Limb (tissue), 2 donors: Measurements from ENCODE around the gene ANXA3.
"Not testable (repeated sequence)": the region's sequence is repeated elsewhere in the genome, so short reads cannot be mapped to it uniquely, and the experiment has no call there.

ENCODE experiments used
- DNase-seq, 2 donors: peaks; one replicate each; pipeline ENCODE4 v3.0.0-alpha.2; 2016; ENCODE audit errors: extremely low spot score in 2 of 2

The ANXA3 gene

DNA sequence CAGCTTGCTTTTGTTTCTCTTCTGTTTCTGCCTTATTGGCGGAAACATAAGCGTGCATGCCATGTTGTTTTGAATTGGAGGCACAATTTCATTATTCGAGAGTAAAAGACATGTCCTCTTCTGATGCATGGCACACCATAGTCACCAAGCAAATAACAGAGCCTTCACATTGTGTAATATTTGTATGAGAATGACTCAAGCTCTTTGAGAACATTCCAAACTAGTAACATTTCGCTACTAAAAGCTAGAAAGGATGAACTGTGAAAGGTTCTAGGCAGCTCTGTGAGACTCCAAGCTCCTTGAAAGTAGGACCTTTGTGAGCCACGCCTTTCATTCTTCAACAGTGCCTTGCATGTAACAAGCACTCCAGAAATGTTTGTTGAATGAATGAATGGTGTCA, 9.2 kb upstream of the ANXA3 start:
- no peak for DNase-seq

DNA sequence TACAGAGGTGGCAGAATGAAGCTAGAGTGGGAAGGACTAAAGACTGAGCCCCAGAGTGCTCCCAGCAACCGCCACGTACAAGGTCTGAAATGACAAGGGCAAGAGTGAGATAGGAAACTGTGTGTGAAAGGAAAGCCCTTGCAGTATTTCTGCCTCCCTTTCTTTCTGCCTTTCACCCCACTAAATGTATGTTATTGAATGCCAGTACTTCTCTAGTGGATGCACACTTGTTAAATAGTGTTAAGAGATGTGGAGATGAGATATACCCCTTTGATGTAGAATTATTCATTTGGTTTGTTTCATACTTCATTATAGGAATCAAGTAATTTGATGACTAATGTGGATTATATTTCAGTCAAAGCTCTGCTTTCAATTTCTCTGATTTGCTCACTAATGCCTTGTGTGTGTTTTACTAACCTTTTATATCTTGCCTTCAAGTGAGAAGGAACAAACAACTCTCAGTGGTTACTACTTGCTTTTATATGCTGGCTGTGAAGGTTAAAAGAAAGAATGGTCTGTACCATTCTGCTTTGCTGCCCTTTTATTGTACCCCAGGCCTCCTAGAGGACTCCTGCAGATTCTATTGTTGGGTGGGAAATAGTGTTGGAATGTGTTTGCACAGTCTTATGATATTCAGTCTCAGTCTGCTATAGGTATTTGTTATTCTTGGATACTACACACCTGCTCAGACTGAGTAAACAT, 8.0 kb upstream of the ANXA3 start:
- DNase-seq: no peak

DNA sequence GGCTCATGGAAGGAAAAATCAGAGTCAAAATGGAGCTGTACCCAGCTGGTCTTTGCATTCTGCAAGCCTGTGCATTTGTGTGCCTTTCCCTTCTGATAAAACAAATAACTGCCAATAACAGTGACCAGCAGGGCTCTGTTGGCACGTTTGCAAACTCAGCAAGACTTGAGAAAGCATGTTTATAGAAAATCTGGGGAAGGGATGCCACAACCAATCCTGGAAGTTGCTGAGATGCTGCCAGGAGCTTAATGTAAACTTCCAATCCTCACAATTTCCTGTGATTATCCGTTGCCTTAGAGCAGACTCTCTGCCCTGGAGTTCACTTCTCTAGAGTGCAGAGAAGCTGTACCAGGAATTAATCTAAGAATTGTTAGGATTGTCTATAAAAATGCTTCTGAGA, 6.9 kb upstream of the ANXA3 start:
- DNase-seq: no peak

DNA sequence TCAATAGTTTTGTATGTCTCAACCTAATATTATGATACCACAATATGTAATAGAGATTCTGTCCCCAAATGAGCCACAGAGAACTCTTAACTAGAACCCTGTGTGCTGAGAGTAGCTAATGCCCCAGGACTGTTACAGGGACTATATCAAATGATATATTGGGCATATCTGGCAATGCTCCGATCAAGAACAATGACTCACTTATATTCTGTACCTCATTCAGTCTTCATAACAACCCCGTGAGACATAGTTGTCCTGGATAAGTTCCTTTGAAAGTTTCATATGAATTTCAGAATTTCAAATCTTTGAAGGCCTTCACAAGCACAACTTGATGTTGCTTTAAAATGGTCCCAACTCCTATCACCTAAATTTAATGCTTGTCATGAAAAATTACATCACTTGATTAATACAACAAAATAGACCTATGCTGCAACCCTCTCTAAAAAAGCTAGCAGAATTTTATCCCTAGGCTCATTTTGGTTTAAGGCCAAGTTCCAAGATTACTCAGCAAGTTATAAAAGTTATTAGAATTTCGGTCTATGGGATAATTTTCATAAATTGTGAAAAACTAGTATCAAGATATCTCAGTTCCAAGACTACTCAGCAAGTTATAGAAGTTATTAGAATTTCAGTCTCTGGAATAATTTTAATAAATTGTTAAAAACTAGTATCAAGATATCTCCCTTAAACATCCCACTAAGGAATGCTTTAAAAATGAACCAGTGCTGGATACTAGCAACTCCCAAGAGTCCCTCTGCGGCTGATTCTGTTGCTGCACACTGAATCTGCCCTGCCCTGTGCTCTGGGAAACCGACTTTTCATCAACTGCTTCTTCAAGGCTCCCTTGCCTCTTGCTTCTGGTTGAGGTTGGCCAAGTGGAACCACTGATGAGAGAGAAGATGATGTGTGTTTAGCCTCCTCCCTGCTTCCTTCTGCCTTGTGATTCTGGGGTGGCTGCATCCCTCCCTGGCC, 6.0 kb upstream of the ANXA3 start:
- DNase-seq: no peak

DNA sequence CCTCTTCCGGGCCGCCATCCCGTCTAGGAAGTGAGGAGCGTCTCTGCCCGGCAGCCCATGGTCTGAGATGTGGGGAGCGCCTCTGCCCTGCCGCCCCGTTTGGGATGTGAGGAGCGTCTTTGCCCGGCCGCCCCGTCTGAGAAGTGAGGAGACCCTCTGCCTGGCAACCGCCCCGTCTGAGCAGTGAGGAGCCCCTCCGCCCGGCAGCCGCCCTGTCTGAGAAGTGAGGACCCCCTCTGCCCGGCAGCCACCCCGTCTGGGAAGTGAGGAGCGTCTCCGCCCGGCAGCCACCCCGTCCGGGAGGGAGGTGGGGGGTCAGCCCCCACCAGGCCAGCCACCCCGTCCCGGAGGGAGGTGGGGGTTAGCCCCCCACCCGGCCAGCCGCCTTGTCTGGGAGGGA, 3.7 kb upstream of the ANXA3 start:
- not testable (repeated sequence) for DNase-seq

DNA sequence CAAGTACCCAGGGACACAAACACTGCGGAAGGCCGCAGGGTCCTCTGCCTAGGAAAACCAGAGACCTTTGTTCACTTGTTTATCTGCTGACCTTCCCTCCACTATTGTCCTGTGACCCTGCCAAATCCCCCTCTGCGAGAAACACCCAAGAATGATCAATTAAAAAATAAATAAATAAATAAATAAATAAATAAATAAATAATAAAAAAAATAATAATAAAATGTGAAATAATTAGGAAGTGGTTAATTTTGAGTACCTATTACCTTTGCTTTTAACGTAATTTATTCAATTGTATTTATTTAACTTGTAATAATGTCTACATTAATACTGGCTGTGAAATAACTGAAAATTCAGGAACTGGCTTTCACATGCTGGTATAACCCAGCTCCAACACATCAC, 2.7 kb upstream of the ANXA3 start:
- not testable (repeated sequence) for DNase-seq

DNA sequence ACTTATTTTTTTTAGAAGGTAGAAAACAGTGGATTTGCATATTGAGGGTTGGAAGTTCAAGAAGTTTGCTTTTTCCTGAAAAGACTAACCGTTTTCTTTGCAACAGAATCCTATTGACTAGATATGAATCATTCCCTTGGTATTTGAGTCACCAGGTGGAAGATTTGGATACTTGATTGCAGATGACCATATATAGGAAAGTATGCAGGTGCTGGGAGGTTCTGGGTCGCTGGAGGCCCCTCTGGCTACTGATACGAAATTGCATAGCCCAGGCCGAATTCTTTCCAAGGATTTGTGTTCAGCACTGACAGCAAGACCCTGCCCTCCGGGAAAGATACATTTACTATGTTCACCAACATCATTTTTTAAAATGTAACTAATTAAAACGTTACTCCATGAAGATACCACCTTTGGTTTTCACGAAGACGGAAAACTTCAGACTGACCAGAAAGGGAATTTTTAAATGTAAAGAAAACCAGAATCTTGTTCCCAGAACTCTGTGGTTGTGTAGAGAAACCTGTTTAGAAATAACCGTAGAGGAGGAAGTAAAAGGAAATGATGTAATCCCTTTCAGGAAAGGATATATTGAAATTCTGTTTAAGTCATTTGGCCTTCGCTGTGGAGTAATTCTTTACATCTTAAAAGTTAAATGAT, 946 bp downstream of the ANXA3 start:
- DNase-seq: no peak

DNA sequence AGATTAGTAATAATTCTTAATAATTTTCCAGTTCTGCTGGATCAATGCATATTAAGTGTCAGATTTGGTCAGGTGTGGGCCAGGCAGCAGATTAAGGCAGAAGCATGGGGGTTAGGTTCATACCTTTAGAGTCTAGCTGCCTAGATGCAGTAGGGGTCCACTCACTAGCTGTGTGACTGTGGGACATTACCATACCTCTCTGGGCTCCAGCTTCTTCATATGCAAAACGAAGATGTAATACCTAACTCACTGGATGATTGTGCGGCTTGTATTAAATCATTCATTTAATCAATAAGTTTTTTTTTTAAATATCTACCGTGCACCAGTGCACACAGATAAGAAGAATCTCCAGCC, 1.4 kb downstream of the ANXA3 start:
- DNase-seq: no peak

DNA sequence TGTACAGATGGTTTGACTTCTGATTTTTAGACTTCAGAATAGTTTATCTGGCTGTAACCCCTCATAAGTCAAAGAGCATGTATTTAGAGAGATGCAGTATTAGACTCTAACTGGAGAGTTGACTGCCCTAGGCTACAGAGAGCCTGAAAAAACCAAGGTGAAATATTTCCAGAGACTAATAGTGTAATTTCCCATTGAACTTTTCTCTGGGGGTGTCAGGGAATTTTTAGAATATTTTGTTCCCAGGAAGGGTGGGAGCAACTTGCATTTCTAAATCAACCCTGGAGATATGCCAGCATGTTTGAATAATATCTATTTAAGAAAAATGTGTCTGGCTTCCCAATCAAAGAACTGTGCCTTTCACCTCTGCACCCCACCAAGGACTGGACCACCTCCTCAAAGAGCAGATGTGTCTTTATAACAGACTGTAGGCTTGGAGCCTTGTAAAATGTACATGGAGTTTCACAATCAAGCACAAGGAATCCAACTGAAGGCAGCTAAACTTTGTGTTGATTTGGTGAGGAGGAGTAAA, 2.0 kb downstream of the ANXA3 start:
- no peak for DNase-seq

DNA sequence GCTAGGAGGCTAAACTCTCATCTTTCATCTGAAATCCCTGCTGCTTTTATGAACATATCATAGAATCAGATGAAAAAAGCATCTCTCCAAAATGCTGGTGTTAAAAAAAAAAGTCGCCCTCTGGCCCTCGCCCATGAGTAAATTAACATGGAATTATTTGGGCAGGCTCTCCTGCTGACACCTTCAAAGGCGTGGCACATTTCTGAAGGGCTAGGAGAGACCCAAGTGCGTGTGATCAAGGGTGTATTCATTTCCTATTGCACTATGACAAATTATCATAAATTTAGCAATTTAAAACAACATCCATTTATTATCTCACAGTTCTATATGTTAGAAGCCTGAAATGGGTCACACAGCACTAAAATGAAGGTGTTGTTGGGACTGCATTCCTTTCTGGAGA, 5.1 kb downstream of the ANXA3 start:
- DNase-seq: no peak

DNA sequence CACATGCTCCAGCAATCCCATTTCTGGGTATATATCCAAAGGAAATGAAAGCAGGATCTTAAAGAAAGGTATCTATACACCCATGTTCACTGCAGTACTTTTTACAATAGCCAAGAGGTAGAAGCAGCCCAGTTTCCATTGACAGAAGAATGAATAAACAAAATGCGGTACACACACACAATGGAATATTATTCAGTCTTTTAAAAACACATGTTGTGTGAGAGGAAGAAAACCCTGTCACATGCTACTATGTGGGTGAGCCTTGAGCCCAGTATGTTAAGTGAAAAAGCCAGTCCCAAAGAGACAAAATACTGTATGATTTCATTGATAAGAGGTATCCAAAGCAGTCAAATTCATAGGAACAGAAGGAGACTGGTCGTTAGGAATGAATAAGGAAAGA, 6.3 kb downstream of the ANXA3 start:
- no peak for DNase-seq

DNA sequence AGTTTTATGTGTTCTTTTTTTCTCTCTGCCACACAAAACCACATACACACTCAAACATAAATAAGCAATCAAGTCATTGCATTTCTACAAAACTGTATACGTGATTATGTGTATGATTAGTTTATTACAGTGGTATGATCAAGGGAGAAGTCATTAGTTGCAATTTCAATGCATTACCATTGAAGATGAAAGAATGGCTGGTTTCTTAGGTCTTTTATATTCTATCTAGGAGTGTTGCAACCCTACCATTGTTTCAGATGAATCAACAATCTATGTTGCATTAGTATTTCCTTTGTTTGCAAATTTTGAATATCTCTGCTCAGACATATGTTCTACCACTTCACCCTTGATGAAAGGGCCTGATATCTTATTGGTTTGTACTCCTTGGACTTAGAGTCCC, 6.8 kb downstream of the ANXA3 start:
- no peak for DNase-seq

DNA sequence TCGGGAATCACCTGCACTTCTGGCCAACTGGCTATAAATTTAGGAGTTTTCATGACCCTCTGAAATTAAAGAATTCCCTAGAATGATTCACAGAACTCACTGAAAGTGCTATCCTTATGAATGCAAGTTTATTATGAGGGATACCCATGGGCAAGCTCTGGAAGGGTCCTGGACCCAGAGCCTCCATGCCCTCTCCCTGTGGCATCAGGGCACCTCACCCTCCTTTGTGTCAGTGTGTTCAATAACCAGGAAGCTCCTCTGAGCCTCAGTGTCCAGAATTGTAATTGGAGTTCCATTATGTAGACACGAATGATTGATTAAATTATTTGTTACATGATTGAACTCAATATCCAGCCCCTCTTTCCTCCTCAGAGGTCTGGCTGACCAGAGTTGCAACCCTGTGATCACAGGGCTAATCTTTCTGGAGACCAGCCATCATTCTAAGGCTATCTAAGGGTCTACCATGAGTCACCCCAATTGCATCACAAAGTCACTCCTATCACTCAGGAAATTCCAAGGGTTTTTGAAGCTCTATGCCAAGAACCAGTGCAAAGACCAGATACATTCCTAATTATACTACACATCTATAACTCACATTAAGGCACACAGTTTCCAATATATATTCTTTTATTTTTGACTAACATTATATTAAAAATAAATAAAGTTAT, 8.9 kb downstream of the ANXA3 start:
- no peak for DNase-seq

DNA sequence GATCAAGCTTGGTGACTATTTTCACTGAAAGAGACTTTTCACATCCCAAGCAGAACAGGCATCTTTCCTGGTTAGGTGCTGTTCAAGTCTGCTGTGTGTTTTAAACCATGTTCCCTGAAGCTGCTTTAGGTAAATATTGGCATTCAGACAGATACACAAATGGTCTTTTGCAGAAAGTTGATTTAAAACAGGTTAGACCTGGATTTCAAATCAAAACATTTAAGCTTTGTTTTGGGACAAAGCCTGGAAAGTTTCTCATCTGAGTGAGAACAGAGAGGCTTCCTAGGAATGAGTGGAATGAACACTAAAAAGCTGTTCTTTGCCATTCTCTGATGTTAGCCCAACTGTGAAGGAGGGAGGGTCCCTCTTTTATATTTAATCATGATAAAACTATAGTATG, 10.1 kb downstream of the ANXA3 start:
- no peak for DNase-seq

DNA sequence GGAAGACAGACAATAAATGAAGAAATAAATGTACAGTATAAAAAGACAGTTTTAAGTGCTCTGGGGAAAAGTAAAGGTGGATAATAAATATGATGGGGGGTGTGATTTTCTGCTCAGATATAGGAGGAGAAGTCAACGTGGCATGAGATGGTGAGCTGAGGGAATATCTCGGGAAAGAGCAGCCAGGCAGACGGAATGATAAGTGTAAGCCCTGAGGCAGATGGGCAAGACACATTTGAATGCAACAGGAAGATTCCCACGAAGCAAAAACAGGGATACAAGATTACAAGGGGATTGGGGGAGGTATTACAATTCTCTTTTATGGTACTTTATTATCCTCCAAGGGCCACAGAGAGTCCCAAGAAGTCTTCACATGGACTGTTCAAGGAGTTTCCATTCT, 11.1 kb downstream of the ANXA3 start:
- no peak for DNase-seq

DNA sequence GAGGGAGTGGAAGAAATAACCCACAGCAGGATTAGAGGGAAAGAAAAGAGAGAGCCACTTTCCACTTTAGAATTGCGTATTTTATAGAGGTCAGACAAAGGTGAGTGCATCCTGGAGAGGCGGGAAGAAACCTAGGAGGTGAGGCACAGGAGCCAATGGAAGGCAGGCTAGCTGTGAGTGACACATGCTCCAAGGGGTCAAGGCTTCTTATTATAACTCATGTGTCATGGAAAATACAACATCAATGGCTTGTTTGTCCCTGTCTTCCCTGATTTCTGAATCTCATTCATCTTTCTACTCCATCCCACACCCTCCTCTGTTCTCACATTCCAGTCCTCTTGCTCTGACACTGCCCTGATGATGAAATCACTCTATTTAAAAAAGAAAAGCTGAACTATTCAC, 14.4 kb downstream of the ANXA3 start:
- DNase-seq: no peak

DNA sequence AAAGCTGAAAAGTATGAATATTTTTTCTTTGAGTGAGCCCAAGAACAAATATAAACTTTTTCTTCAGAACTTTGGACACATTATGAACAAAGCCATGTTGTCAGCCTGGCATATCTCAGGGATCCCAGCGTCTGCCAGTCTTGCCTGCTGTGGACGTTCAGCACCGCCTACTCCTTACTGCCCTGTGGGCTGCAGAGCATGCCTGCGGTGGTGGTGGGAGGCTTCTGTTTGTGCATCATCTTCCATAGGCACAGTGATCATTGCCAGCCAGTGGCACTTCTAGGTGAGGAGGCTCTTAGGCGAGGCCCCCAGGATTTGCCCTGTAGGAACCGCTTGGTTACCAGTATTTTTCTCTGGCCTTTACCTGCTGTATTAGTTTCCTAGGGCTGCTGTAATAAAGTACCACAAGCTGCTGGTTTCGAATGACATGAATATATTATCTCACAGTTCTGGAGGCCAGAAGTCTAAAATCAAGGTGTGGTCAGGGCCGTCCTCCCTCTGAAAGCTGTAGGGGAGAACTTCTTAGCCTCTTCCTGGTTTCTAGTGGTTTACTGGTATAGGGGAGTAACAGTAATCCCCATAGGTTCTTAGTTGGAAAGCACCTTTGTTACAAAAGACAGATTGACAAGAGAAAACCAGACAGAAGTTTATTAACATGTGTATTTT, 15.4 kb downstream of the ANXA3 start:
- DNase-seq: no peak

DNA sequence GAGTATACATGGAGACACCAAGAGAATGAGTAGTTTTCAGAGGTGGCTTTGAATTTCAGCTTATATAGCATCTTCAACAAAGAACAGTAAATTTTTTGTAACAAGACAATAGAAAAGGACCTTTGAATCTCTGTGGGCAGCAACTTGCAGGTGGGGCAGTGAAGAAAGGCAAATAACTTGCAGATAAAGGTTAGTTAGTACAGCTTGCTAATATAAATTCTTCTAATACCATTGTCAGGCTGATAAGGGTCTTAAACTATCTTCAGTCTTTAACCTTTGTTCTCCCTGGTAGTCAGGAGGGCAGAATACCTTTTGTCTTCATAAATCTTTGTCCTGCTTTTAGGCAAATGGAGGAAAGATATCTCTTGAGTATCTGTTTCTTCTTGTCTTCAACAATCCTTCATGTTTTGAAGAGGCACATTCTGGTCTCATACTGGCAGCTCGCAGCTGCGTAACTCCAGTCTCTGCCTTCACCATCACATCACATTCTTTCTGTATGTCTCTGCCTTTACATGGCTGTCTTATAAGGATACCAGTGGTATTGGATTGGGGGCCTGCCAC, 16.0 kb downstream of the ANXA3 start:
- no peak for DNase-seq

DNA sequence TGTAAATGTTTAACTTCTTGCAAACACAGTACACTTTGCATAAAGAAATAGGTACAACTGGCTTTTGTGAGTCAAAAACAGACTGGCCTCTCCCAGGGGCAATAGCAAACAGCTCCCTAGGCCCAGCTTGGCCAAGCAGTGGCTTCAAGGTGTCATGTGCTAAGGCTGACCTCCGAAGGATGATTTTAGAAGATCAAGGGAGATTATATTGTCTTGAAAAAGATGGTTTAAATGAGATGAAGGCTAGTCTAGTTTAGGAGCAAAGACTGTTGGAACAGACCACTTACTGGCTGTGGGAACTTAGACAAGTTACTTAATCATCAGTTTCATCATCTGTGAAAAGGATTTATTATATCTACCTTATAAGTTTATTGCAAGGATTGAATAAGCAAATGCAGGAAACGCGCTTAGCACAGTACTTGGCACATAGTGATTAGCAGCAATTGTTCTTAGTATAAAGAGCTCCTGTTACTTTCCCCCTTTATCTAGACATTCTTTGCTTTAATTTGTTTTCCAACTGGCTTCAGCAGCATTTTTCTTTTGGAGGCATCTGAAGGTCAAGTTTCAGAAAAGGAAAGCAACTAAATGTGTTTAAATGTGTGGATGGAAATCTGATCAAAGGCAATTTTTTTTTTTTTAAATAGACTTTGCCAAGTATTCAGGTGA, 17.2 kb downstream of the ANXA3 start:
- no peak for DNase-seq

DNA sequence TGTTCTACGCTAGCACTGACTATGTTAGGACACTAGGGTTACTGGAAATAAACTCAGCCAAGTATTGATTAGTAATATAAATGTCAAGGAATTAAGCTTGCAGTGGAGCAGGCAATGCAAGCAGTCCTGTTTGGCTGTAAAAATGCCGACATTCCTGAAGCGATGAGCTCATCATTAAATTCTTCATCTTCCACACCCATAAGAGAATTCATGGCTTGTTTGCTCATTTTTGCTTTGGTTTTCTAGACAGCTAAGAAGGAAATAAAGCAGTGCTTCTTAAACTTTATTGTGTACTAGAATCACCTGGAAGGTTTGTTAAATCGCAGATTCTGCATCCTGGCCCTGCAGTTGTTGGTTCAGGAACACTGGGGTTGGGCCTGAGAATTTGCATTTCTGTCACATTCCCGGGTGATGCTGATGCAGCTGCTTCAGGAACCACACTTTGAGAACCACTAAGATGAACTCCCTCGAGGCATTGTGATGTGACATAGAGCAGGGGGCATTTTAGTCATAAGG, 17.8 kb downstream of the ANXA3 start:
- DNase-seq: peak in 1 of 2 donors; percentile 58
